Mesothelial cell of epicardium (in vitro differentiated cells): ENCODE data around the gene TRPT1. TPM values are rescaled to one million over a fixed set of nuclear protein-coding genes. Genes with fewer than 3 reads are reported as not detected.

Experiments
- DNase-seq, 2 experiments: peaks; one replicate each; pipeline ENCODE4 v3.0.0; 2021; ENCODE audit warnings: low spot score in 2 of 2; ENCODE audit not compliant: unreplicated experiment in 2 of 2
- H3K27ac Mint-ChIP-seq: 2 replicates; pipeline ENCODE4 v1.8.0; 2021; ENCODE audit warnings: mixed read lengths
- H3K27me3 Mint-ChIP-seq: 2 replicates; pipeline ENCODE4 v1.8.0; 2021; ENCODE audit warnings: low read depth, mixed read lengths
- H3K36me3 Mint-ChIP-seq: 2 replicates; pipeline ENCODE4 v1.8.0; 2021; ENCODE audit warnings: mixed read lengths
- H3K4me1 Mint-ChIP-seq: 2 replicates; pipeline ENCODE4 v1.8.0; 2021; ENCODE audit warnings: mixed read lengths
- H3K4me3 Mint-ChIP-seq: 2 replicates; pipeline ENCODE4 v1.8.0; 2021; ENCODE audit warnings: mild to moderate bottlenecking, moderate library complexity, mixed read lengths
- H3K9me3 Mint-ChIP-seq: 2 replicates; pipeline ENCODE4 v1.8.0; 2021; ENCODE audit warnings: mixed read lengths
- CTCF ChIP-seq: fragments of 200-600 bp; sonication (generic); IDR thresholded peaks from one replicate; pipeline ENCODE4 v1.5.0; 2021; ENCODE audit warnings: antibody characterized with exemption; ENCODE audit not compliant: unreplicated experiment
- total RNA-seq: library from RNA; stranded (reverse); gene quantifications from 3 replicates; pipeline ENCODE4 v1.2.1, GENCODE V29; 2021

Gene TRPT1
- total RNA-seq, 1 donor from 2014 or later, result 41.1 TPM

GRCh38 chr11:64235437-64236161, 9.6 kb upstream of the TRPT1 start:
- H3K4me3 Mint-ChIP-seq, result peak overlapping the region; percentile 82
- peaks cover 3% of the 10 kb centered on the region for H3K36me3 Mint-ChIP-seq
- H3K4me1 Mint-ChIP-seq, result peaks cover 26% of the 10 kb centered on the region
- DNase-seq, result no peak
- no peaks in the 10 kb centered on the region for H3K27me3 Mint-ChIP-seq
- H3K27ac Mint-ChIP-seq, result peak overlapping the region; percentile 85
- H3K9me3 Mint-ChIP-seq, result no peaks in the 10 kb centered on the region
- no peak for TF ChIP-seq CTCF

GRCh38 chr11:64234647-64235379, 8.8 kb upstream of the TRPT1 start:
- peak overlapping the region; percentile 82 for H3K4me3 Mint-ChIP-seq
- H3K27me3 Mint-ChIP-seq, result no peaks in the 10 kb centered on the region
- no peak for TF ChIP-seq CTCF
- peaks cover 3% of the 10 kb centered on the region for H3K36me3 Mint-ChIP-seq
- H3K27ac Mint-ChIP-seq, result peak overlapping the region; percentile 85
- peak in 1 of 2 experiments; percentile 60 for DNase-seq
- no peaks in the 10 kb centered on the region for H3K9me3 Mint-ChIP-seq
- peaks cover 21% of the 10 kb centered on the region for H3K4me1 Mint-ChIP-seq

GRCh38 chr11:64233913-64234586, 8.1 kb upstream of the TRPT1 start, which contains the start of gene VEGFB:
TSS of gene VEGFB (plus strand) at chr11:64234584. CDS start at chr11:64234834, 250 bp downstream.
- peak in 1 of 2 experiments; percentile 55 for DNase-seq
- H3K27me3 Mint-ChIP-seq, result no peaks in the 10 kb centered on the region
- peak within 1 kb of the TSS; percentile 83 for H3K4me3 Mint-ChIP-seq
- peaks cover 19% of the 10 kb centered on the region for H3K4me1 Mint-ChIP-seq
- no peaks in the 10 kb centered on the region for H3K9me3 Mint-ChIP-seq
- H3K27ac Mint-ChIP-seq, result peak within 1 kb of the TSS; percentile 85
- peaks cover 3% of the 10 kb centered on the region for H3K36me3 Mint-ChIP-seq
- TF ChIP-seq CTCF, result no peak

- Mint-ChIP-seq H3K4me3 (peak overlapping the region; percentile 83), H3K4me1 (peaks cover 19% of the 10 kb centered on the region), H3K27ac (peak overlapping the region; percentile 47), H3K9me3 (no peaks in the 10 kb centered on the region), H3K36me3 (peaks cover 3% of the 10 kb centered on the region), H3K27me3 (no peaks in the 10 kb centered on the region)
- no peak for TF ChIP-seq CTCF
- no peak for DNase-seq
Measured at GRCh38 chr11:64232967-64233315, 7.0 kb upstream of the TRPT1 start.

GRCh38 chr11:64232182-64232966, 6.4 kb upstream of the TRPT1 start:
- TF ChIP-seq CTCF, result no peak
- no peaks in the 10 kb centered on the region for H3K36me3 Mint-ChIP-seq

More at GRCh38 chr11:64232182-64232966, 6.4 kb upstream of the TRPT1 start:
- Mint-ChIP-seq H3K27me3 (no peaks in the 10 kb centered on the region), H3K9me3 (no peaks in the 10 kb centered on the region), H3K4me3 (peak overlapping the region; percentile 83), H3K4me1 (peaks cover 23% of the 10 kb centered on the region), H3K27ac (peak overlapping the region; percentile 47)
- no peak for DNase-seq
